Measurements from ENCODE around the gene SCYGR4. TPM values are rescaled to one million over a fixed set of nuclear protein-coding genes. Genes with fewer than 3 reads are reported as not detected.

The SCYGR4 gene
- total RNA-seq, 2 donors from 2014 or later = not detected

DNA sequence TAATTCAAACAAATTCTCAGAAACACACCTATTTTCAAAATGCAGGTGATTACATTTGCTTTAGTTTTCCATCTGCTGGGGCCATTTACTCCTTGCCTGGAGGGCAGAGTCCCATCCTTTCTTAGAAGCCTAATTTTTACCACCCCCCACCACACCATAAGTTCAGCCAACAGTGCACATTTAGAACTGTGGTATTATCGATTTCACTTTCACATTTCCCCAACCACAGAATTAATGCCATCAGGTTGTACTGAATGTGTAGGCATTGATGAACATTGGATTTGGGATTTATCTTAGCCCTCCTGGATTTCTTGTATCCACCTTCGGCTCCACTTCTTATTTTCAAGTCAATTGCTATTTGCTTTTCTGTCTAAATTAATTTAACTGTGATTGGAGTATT is 7.2 kb upstream of the SCYGR4 start:
- Histone ChIP-seq H3K9me3 (ENCODE audit: control insufficient read depth, low read length) (no peaks in the 10 kb centered on the region), H3K36me3 (ENCODE audit: control insufficient read depth, insufficient read depth, low read length) (no peaks in the 10 kb centered on the region), H3K4me1 (ENCODE audit: control insufficient read depth, insufficient read depth, low read length) (no peaks in the 10 kb centered on the region), H3K27me3 (ENCODE audit: control insufficient read depth, insufficient read depth, low read length, poor library complexity, severe bottlenecking) (no peaks in the 10 kb centered on the region), H3K27ac (ENCODE audit: low read depth, low read length) (no peak overlapping the region), H3K9ac (ENCODE audit: extremely low read depth, low read length, poor library complexity, severe bottlenecking) (no peak overlapping the region), H3K4me3 (ENCODE audit: low read length) (no peak overlapping the region)
- DNase-seq = no peak
- TF ChIP-seq, protein P1, sequence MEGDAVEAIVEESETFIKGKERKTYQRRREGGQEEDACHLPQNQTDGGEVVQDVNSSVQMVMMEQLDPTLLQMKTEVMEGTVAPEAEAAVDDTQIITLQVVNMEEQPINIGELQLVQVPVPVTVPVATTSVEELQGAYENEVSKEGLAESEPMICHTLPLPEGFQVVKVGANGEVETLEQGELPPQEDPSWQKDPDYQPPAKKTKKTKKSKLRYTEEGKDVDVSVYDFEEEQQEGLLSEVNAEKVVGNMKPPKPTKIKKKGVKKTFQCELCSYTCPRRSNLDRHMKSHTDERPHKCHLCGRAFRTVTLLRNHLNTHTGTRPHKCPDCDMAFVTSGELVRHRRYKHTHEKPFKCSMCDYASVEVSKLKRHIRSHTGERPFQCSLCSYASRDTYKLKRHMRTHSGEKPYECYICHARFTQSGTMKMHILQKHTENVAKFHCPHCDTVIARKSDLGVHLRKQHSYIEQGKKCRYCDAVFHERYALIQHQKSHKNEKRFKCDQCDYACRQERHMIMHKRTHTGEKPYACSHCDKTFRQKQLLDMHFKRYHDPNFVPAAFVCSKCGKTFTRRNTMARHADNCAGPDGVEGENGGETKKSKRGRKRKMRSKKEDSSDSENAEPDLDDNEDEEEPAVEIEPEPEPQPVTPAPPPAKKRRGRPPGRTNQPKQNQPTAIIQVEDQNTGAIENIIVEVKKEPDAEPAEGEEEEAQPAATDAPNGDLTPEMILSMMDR (conservative IDR thresholded peaks at IDR 0.05) = no peak
- Mint-ChIP-seq H3K9me3 (no peaks in the 10 kb centered on the region), H3K27ac (no peak overlapping the region), H3K4me1 (no peaks in the 10 kb centered on the region), H3K36me3 (ENCODE audit: low read depth) (no peaks in the 10 kb centered on the region), H3K4me3 (no peak overlapping the region), H3K27me3 (ENCODE audit: insufficient read depth) (peaks cover 3% of the 10 kb centered on the region)
- 80% methylated on average over 1 of the region's 2 CpGs; no CpG with 5 or more reads in 1 of the 2 experiments for WGBS, 2 experiments (ENCODE audit: insufficient coverage in 1 of 2, insufficient read length in 1 of 2)

DNA sequence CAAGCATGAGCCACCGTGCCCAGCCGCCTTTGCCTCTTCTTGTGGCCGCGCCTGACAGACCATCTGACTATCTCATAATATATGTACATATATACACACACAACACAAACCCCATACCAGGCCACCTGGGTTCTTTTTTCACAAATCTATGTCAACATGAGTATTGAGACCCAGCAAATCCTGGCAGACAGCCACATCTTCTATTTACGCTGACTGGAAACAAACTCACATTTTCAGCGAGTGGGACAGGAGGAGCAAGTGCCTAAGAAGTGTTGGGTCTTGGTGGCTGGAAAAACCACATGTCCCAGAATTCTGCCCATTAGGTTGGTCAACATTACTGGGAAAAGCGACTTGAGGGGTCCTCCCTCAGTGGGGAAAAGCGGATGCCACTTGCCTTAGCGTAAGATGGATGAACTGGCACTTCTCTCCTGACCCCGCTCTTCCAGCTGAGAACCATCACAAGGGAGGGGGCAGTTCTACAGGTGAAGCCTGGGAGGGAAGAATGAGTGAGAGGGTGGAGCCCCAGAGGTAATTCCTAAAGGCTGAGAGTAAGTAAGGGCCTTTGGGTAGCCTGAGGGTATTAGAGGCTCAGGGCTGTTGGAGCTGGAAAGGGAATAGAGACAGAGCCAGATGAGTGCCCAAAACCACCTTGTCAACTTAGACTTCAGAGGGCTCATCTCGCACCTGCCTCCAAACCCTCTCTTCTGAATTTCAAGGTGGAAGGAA is 4.6 kb upstream of the SCYGR4 start:
- H3K27me3 Mint-ChIP-seq (ENCODE audit: insufficient read depth) = peaks cover 3% of the 10 kb centered on the region
- no peaks in the 10 kb centered on the region for H3K36me3 Mint-ChIP-seq (ENCODE audit: low read depth)
- Histone ChIP-seq H3K4me1 (ENCODE audit: control insufficient read depth, insufficient read depth, low read length) (peaks cover 4% of the 10 kb centered on the region), H3K9ac (ENCODE audit: extremely low read depth, low read length, poor library complexity, severe bottlenecking) (no peak overlapping the region), H3K4me3 (ENCODE audit: low read length) (no peak overlapping the region), H3K9me3 (ENCODE audit: control insufficient read depth, low read length) (no peaks in the 10 kb centered on the region), H3K27ac (ENCODE audit: low read depth, low read length) (no peak overlapping the region), H3K27me3 (ENCODE audit: control insufficient read depth, insufficient read depth, low read length, poor library complexity, severe bottlenecking) (no peaks in the 10 kb centered on the region), H3K36me3 (ENCODE audit: control insufficient read depth, insufficient read depth, low read length) (no peaks in the 10 kb centered on the region)
- WGBS, 2 experiments (ENCODE audit: insufficient coverage in 1 of 2, insufficient read length in 1 of 2) = 85 to 94% methylated on average over 5 to 11 of the region's 11 CpGs
- peaks cover 17% of the 10 kb centered on the region for H3K4me1 Mint-ChIP-seq
- H3K9me3 Mint-ChIP-seq = no peaks in the 10 kb centered on the region
- H3K4me3 Mint-ChIP-seq = no peak overlapping the region
- TF ChIP-seq, protein P1 (conservative IDR thresholded peaks at IDR 0.05) = no peak
- no peak overlapping the region for H3K27ac Mint-ChIP-seq
- no peak for DNase-seq

GRCh38 chr2:227613272-227613660 is 4.0 kb upstream of the SCYGR4 start:
- DNase-seq = no peak
- no peak overlapping the region for H3K4me3 ChIP-seq (ENCODE audit: low read length)
- no peak overlapping the region for H3K4me3 Mint-ChIP-seq
- H3K4me1 Mint-ChIP-seq = peaks cover 17% of the 10 kb centered on the region
- no peak overlapping the region for H3K27ac Mint-ChIP-seq
- H3K4me1 ChIP-seq (ENCODE audit: control insufficient read depth, insufficient read depth, low read length) = peaks cover 4% of the 10 kb centered on the region
- H3K9ac ChIP-seq (ENCODE audit: extremely low read depth, low read length, poor library complexity, severe bottlenecking) = no peak overlapping the region
- H3K9me3 ChIP-seq (ENCODE audit: control insufficient read depth, low read length) = no peaks in the 10 kb centered on the region
- TF ChIP-seq, protein P1 (conservative IDR thresholded peaks at IDR 0.05) = no peak
- H3K36me3 ChIP-seq (ENCODE audit: control insufficient read depth, insufficient read depth, low read length) = no peaks in the 10 kb centered on the region
- H3K27me3 Mint-ChIP-seq (ENCODE audit: insufficient read depth) = peaks cover 3% of the 10 kb centered on the region
- H3K36me3 Mint-ChIP-seq (ENCODE audit: low read depth) = no peaks in the 10 kb centered on the region
- WGBS, 2 experiments (ENCODE audit: insufficient coverage in 1 of 2, insufficient read length in 1 of 2) = 94% methylated on average over 4 of the region's 4 CpGs; no CpG with 5 or more reads in 1 of the 2 experiments
- H3K27me3 ChIP-seq (ENCODE audit: control insufficient read depth, insufficient read depth, low read length, poor library complexity, severe bottlenecking) = no peaks in the 10 kb centered on the region
- H3K9me3 Mint-ChIP-seq = no peaks in the 10 kb centered on the region
- no peak overlapping the region for H3K27ac ChIP-seq (ENCODE audit: low read depth, low read length)
